Measurements from ENCODE around the gene TUBGCP5. TPM values are rescaled to one million over a fixed set of nuclear protein-coding genes. Genes with fewer than 3 reads are reported as not detected.

TUBGCP5 gene
- total and polyA plus RNA-seq, 2 donors (not counting 1 experiment from before 2014, with no cell fraction given): 11.0 to 23.1 TPM

GRCh38 chr15:23064156-23064555, 24.8 kb upstream of the TUBGCP5 start:
- CTCF ChIA-PET: no interaction called here
- Mint-ChIP-seq H3K4me3 (no peak overlapping the region), H3K9me3 (ENCODE audit: insufficient read depth) (peaks cover 7% of the 10 kb centered on the region), H3K27me3 (peaks cover 3% of the 10 kb centered on the region), H3K4me1 (no peaks in the 10 kb centered on the region), H3K27ac (no peak overlapping the region)
- Histone ChIP-seq H3K9ac (ENCODE audit: low read length) (no peak overlapping the region), H3K27me3 (replicated peaks in 1 of 4; ENCODE audit: control extremely low read depth in 1 of 4, control insufficient read depth in 3 of 4, insufficient read depth in 4 of 4, low read length in 3 of 4) (peaks cover 0 to 3% (median 0%) of the 10 kb centered on the region in 4 experiments), H2AFZ (ENCODE audit: insufficient read depth, low read depth, low read length, poor library complexity, severe bottlenecking) (no peak overlapping the region), H3K4me2 (replicated peaks; ENCODE audit: low read depth, low read length, poor library complexity, severe bottlenecking) (no peak overlapping the region), H4K20me1 (ENCODE audit: control insufficient read depth, insufficient read depth, low read length, poor library complexity, severe bottlenecking) (no peaks in the 10 kb centered on the region), H3K4me1 (ENCODE audit: control insufficient read depth in 2 of 2, insufficient read depth in 2 of 2, low read length in 2 of 2) (no peaks in the 10 kb centered on the region), H3K36me3 (replicated peaks in 1 of 2; ENCODE audit: control extremely low read depth in 1 of 2, control insufficient read depth in 1 of 2, extremely low read depth in 1 of 2, insufficient read depth in 2 of 2, low read length in 1 of 2) (no peaks in the 10 kb centered on the region), H3K27ac (ENCODE audit: low read length in 2 of 2) (no peak overlapping the region), H3K4me3 (ENCODE audit: control extremely low read depth in 1 of 5, extremely low read depth in 1 of 5, insufficient read depth in 1 of 5, low read depth in 2 of 5, low read length in 4 of 5) (no peak overlapping the region), H3K9me3 (ENCODE audit: control extremely low read depth in 1 of 3, control insufficient read depth in 2 of 3, insufficient read depth in 1 of 3, low read length in 2 of 3) (peaks cover 0 to 35% (median 0%) of the 10 kb centered on the region in 3 donors), H3K79me2 (ENCODE audit: control insufficient read depth, insufficient read depth, low read length) (no peaks in the 10 kb centered on the region)
- POLR2A ChIA-PET: no interaction called here
- 85% methylated on average over 5 of the region's 5 CpGs for WGBS (ENCODE audit: insufficient coverage)
- DNase-seq (no peak), ATAC-seq (ENCODE audit: low read depth) (no peak)
- intact Hi-C loops (cut with micrococcal nuclease): no loop called here
- TF ChIP-seq CTCF (IDR thresholded peaks at IDR 0.05) (no peak), EZH2 (IDR thresholded peaks at IDR 0.05; ENCODE audit: borderline replicate concordance, insufficient read depth, low read depth, low read length, poor library complexity, severe bottlenecking) (no peak)

- H3K27ac ChIP-seq (ENCODE audit: low read length in 2 of 2): no peak overlapping the region
- POLR2A ChIA-PET: no interaction called here
- H3K9ac ChIP-seq (ENCODE audit: low read length): no peak overlapping the region
- no peaks in the 10 kb centered on the region for H3K4me1 ChIP-seq (ENCODE audit: control insufficient read depth in 2 of 2, insufficient read depth in 2 of 2, low read length in 2 of 2)
- Mint-ChIP-seq H3K4me1 (no peaks in the 10 kb centered on the region), H3K4me3 (no peak overlapping the region), H3K9me3 (ENCODE audit: insufficient read depth) (peaks cover 4% of the 10 kb centered on the region), H3K27me3 (peaks cover 3% of the 10 kb centered on the region), H3K27ac (no peak overlapping the region)
- DNase-seq (no peak), ATAC-seq (ENCODE audit: low read depth) (no peak)
- no peaks in the 10 kb centered on the region for H4K20me1 ChIP-seq (ENCODE audit: control insufficient read depth, insufficient read depth, low read length, poor library complexity, severe bottlenecking)
- CTCF ChIA-PET: no interaction called here
- no peak overlapping the region for H2AFZ ChIP-seq (ENCODE audit: insufficient read depth, low read depth, low read length, poor library complexity, severe bottlenecking)
- H3K79me2 ChIP-seq (ENCODE audit: control insufficient read depth, insufficient read depth, low read length): no peaks in the 10 kb centered on the region
- TF ChIP-seq EZH2 (IDR thresholded peaks at IDR 0.05; ENCODE audit: borderline replicate concordance, insufficient read depth, low read depth, low read length, poor library complexity, severe bottlenecking): no peak
- no peak for TF ChIP-seq CTCF (IDR thresholded peaks at IDR 0.05)
- H3K27me3 ChIP-seq (replicated peaks in 1 of 4; ENCODE audit: control extremely low read depth in 1 of 4, control insufficient read depth in 3 of 4, insufficient read depth in 4 of 4, low read length in 3 of 4): peaks cover 0 to 7% (median 2%) of the 10 kb centered on the region in 4 experiments
- no peaks in the 10 kb centered on the region for H3K36me3 ChIP-seq (replicated peaks in 1 of 2; ENCODE audit: control extremely low read depth in 1 of 2, control insufficient read depth in 1 of 2, extremely low read depth in 1 of 2, insufficient read depth in 2 of 2, low read length in 1 of 2)
- H3K4me3 ChIP-seq (ENCODE audit: control extremely low read depth in 1 of 5, extremely low read depth in 1 of 5, insufficient read depth in 1 of 5, low read depth in 2 of 5, low read length in 4 of 5): no peak overlapping the region
- no peak overlapping the region for H3K4me2 ChIP-seq (replicated peaks; ENCODE audit: low read depth, low read length, poor library complexity, severe bottlenecking)
- peaks cover 0 to 5% (median 0%) of the 10 kb centered on the region in 3 donors for H3K9me3 ChIP-seq (ENCODE audit: control extremely low read depth in 1 of 3, control insufficient read depth in 2 of 3, insufficient read depth in 1 of 3, low read length in 2 of 3)
- intact Hi-C loops (cut with micrococcal nuclease): no loop called here
Observed at GRCh38 chr15:23057707-23058106, 18.3 kb upstream of the TUBGCP5 start.

Data from B cell (primary cell).